GM23338 (cell line): ENCODE results near the gene DNAJC11. TPM values are rescaled to one million over a fixed set of nuclear protein-coding genes. Genes with fewer than 3 reads are reported as not detected.
A peak's percentile ranks its signal among the peaks of the same experiment; 100 is the strongest.

Experiments
- ATAC-seq: fragments of 200-7000 bp; cut with Tn5 transposase; 3 replicates; pipeline ENCODE4 v1.9.1; 2020
- DNase-seq: peaks from one replicate; pipeline ENCODE4 v3.0.0-alpha.2; 2015; ENCODE audit warnings: low spot score
- H2AFZ ChIP-seq: fragments of 200-600 bp; sonication (generic); 2 replicates; pipeline ENCODE4 v1.8.0; 2016; ENCODE audit warnings: antibody characterized with exemption, mild to moderate bottlenecking, moderate library complexity
- H3F3A ChIP-seq: fragments of 200-600 bp; sonication (generic); replicated peaks from 2 replicates; pipeline ENCODE4 v1.8.0; 2017; ENCODE audit warnings: antibody characterized with exemption, mixed run types, low read depth
- H3K27ac ChIP-seq: fragments of 200-600 bp; sonication (generic); 2 replicates; pipeline ENCODE4 v1.6.1; 2016; ENCODE audit warnings: low read depth
- H3K27me3 ChIP-seq: fragments of 200-600 bp; sonication (generic); 2 replicates; pipeline ENCODE4 v1.8.0; 2016; ENCODE audit warnings: mild to moderate bottlenecking, mixed run types, moderate library complexity; ENCODE audit not compliant: insufficient read depth
- H3K36me3 ChIP-seq: fragments of 200-600 bp; sonication (generic); 2 replicates; pipeline ENCODE4 v1.8.0; 2016; ENCODE audit warnings: mild to moderate bottlenecking; ENCODE audit not compliant: insufficient read depth
- H3K4me1 ChIP-seq: fragments of 200-600 bp; sonication (generic); 2 replicates; pipeline ENCODE4 v1.8.0; 2016; ENCODE audit warnings: mild to moderate bottlenecking, moderate library complexity; ENCODE audit not compliant: insufficient read depth
- H3K4me2 ChIP-seq: fragments of 200-600 bp; sonication (generic); 2 replicates; pipeline ENCODE4 v1.7.1; 2017; ENCODE audit warnings: mixed run types
- H3K4me3 ChIP-seq: fragments of 200-600 bp; sonication (generic); 2 replicates; pipeline ENCODE4 v1.6.1; 2016; ENCODE audit warnings: mixed run types
- H3K79me2 ChIP-seq: fragments of 200-600 bp; sonication (generic); replicated peaks from 2 replicates; pipeline ENCODE4 v1.8.0; 2017; ENCODE audit warnings: mild to moderate bottlenecking; ENCODE audit not compliant: insufficient read depth
- H3K9me2 ChIP-seq: fragments of 200-600 bp; sonication (generic); 2 replicates; pipeline ENCODE4 v1.8.0; 2017; ENCODE audit not compliant: insufficient read depth
- H4K20me1 ChIP-seq: fragments of 200-600 bp; sonication (generic); replicated peaks from 2 replicates; pipeline ENCODE4 v1.8.0; 2017; ENCODE audit warnings: mild to moderate bottlenecking; ENCODE audit not compliant: insufficient read depth
- H3K27ac Mint-ChIP-seq: 2 replicates; pipeline ENCODE4 v1.8.0; 2020; ENCODE audit warnings: inconsistent platforms, mild to moderate bottlenecking, moderate library complexity, mixed read lengths
- H3K27me3 Mint-ChIP-seq: 3 replicates; pipeline ENCODE4 v1.8.0; 2022; ENCODE audit warnings: low read depth, mild to moderate bottlenecking, moderate library complexity, mixed read lengths, inconsistent platforms; ENCODE audit not compliant: insufficient read depth, poor library complexity
- H3K36me3 Mint-ChIP-seq: 3 replicates; pipeline ENCODE4 v1.8.0; 2021; ENCODE audit warnings: low read depth, mild to moderate bottlenecking, inconsistent platforms, moderate library complexity, mixed read lengths
- H3K4me1 Mint-ChIP-seq: 3 replicates; pipeline ENCODE4 v1.8.0; 2020; ENCODE audit warnings: mild to moderate bottlenecking, inconsistent platforms, mixed read lengths
- H3K4me3 Mint-ChIP-seq: 3 replicates; pipeline ENCODE4 v1.8.0; 2021; ENCODE audit warnings: moderate library complexity, mild to moderate bottlenecking, inconsistent platforms, mixed read lengths
- H3K9me3 Mint-ChIP-seq: 3 replicates; pipeline ENCODE4 v1.8.0; 2020; ENCODE audit warnings: moderate library complexity, mild to moderate bottlenecking, inconsistent platforms, mixed read lengths
- CREB1 ChIP-seq: fragments of 250-450 bp; sonication (Bioruptor Pico); IDR thresholded peaks from 2 replicates; pipeline ENCODE4 v1.5.0; 2020; ENCODE audit warnings: low read depth, mild to moderate bottlenecking, moderate library complexity
- ETS1 ChIP-seq: IDR thresholded peaks from 2 replicates; pipeline ENCODE4 v1.6.1; 2016; ENCODE audit warnings: antibody characterized with exemption
- EZH2phosphoT487 ChIP-seq: fragments of 200-600 bp; sonication (generic); IDR thresholded peaks from one replicate; pipeline ENCODE4 v1.8.1; 2018; ENCODE audit warnings: antibody characterized with exemption; ENCODE audit not compliant: unreplicated experiment
- JUNB ChIP-seq: IDR thresholded peaks from one replicate; pipeline ENCODE4 v1.6.1; 2016; ENCODE audit warnings: antibody characterized with exemption; ENCODE audit not compliant: unreplicated experiment
- REST ChIP-seq: IDR thresholded peaks from one replicate; pipeline ENCODE4 v1.6.1; 2018; ENCODE audit warnings: antibody characterized with exemption; ENCODE audit not compliant: unreplicated experiment
- STAT1 ChIP-seq: IDR thresholded peaks from one replicate; pipeline ENCODE4 v1.6.1; 2016; ENCODE audit warnings: antibody characterized with exemption; ENCODE audit not compliant: unreplicated experiment
- ZNF114 ChIP-seq: fragments of 250-450 bp; sonication (Bioruptor Pico); IDR thresholded peaks from 2 replicates; pipeline ENCODE4 v1.5.0; 2020; ENCODE audit warnings: mild to moderate bottlenecking, moderate library complexity
- ZNF331 ChIP-seq: fragments of 250-450 bp; sonication (Bioruptor Pico); IDR thresholded peaks from 2 replicates; pipeline ENCODE4 v1.5.0; 2020; ENCODE audit warnings: low read depth, mild to moderate bottlenecking, moderate library complexity
- ZNF462 ChIP-seq: fragments of 250-450 bp; sonication (Bioruptor Pico); IDR thresholded peaks from 2 replicates; pipeline ENCODE4 v1.5.0; 2020; ENCODE audit warnings: mild to moderate bottlenecking, moderate library complexity
- polyA plus RNA-seq: library from polyadenylated mRNA; unstranded; fragments of >200 nt; fragmentation: Nextera tagmentation; extraction: Ambion mirVana; gene quantifications from 2 replicates; pipeline ENCODE4 v1.2.1, GENCODE V29; 2016
- total RNA-seq: library from RNA; depleted of rRNA; stranded (reverse); fragments of >200 nt; shearing (Covaris generic); gene quantifications from 2 replicates; pipeline ENCODE4 v1.2.3, GENCODE V29; 2014
- TF ChIP-seq, protein P1 (sequence below), 2 experiments: fragments of 200-600 bp in 1 of 2; sonication (generic) in 1 of 2; conservative IDR thresholded peaks; 2 replicates each; pipeline versions ENCODE4 v1.5.1 to v1.6.1; 2016 to 2017; ENCODE audit warnings: antibody characterized with exemption in 2 of 2, low read depth in 2 of 2, mild to moderate bottlenecking in 2 of 2, moderate library complexity in 1 of 2

Gene DNAJC11
- total and polyA plus RNA-seq, 2 experiments from 2014 or later: 48.4 to 67.2 TPM

GRCh38 chr1:6730880-6731279 lies 29.3 kb upstream of the DNAJC11 start (continued):
- TF ChIP-seq ZNF462: no peak
- TF ChIP-seq, protein P1, sequence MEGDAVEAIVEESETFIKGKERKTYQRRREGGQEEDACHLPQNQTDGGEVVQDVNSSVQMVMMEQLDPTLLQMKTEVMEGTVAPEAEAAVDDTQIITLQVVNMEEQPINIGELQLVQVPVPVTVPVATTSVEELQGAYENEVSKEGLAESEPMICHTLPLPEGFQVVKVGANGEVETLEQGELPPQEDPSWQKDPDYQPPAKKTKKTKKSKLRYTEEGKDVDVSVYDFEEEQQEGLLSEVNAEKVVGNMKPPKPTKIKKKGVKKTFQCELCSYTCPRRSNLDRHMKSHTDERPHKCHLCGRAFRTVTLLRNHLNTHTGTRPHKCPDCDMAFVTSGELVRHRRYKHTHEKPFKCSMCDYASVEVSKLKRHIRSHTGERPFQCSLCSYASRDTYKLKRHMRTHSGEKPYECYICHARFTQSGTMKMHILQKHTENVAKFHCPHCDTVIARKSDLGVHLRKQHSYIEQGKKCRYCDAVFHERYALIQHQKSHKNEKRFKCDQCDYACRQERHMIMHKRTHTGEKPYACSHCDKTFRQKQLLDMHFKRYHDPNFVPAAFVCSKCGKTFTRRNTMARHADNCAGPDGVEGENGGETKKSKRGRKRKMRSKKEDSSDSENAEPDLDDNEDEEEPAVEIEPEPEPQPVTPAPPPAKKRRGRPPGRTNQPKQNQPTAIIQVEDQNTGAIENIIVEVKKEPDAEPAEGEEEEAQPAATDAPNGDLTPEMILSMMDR (conservative IDR thresholded peaks at IDR 0.05; ENCODE audit: low read depth in 2 of 2): no peak
- no peak for TF ChIP-seq ZNF331 (CRISPR knock-in tag)

GRCh38 chr1:6730473-6730872 lies 28.9 kb upstream of the DNAJC11 start:
- H3K27me3 ChIP-seq: no peaks in the 10 kb centered on the region
- Mint-ChIP-seq H3K9me3 (no peaks in the 10 kb centered on the region; the same call in 2 of the 3 replicates), H3K36me3 (no peaks in the 10 kb centered on the region; the same call in 2 of the 3 replicates), H3K4me3 (no peak overlapping the region), H3K27ac (no peak overlapping the region), H3K27me3 (peaks cover 15% of the 10 kb centered on the region), H3K4me1 (peaks cover 15% of the 10 kb centered on the region)
- H3K4me2 ChIP-seq: peak overlapping the region; percentile 28
- DNase-seq (peak; percentile 51), ATAC-seq (peak; percentile 66)
- H4K20me1 ChIP-seq: no peaks in the 10 kb centered on the region
- H3K4me3 ChIP-seq: no peak overlapping the region
- peak overlapping the region; percentile 80 for H2AFZ ChIP-seq
- H3K27ac ChIP-seq: no peak overlapping the region
- no peaks in the 10 kb centered on the region for H3K9me2 ChIP-seq
- no peaks in the 10 kb centered on the region for H3K79me2 ChIP-seq
- no peaks in the 10 kb centered on the region for H3K36me3 ChIP-seq
- H3K4me1 ChIP-seq: peaks cover 11% of the 10 kb centered on the region; the same call in 1 of the 2 replicates
- no peaks in the 10 kb centered on the region for H3F3A ChIP-seq
- TF ChIP-seq ZNF114 (CRISPR knock-in tag): no peak
- TF ChIP-seq EZH2phosphoT487: no peak
- TF ChIP-seq REST: no peak
- no peak for TF ChIP-seq ETS1
- no peak for TF ChIP-seq STAT1
- no peak for TF ChIP-seq JUNB
- TF ChIP-seq, protein P1 (conservative IDR thresholded peaks at IDR 0.05; ENCODE audit: low read depth in 2 of 2): no peak
- TF ChIP-seq CREB1: no peak
